ENCODE measurements around the gene AKAP12. TPM values are rescaled to one million over a fixed set of nuclear protein-coding genes. Genes with fewer than 3 reads are reported as not detected.
A peak's percentile ranks its signal among the peaks of the same experiment; 100 is the strongest.

AKAP12 gene, protein sequence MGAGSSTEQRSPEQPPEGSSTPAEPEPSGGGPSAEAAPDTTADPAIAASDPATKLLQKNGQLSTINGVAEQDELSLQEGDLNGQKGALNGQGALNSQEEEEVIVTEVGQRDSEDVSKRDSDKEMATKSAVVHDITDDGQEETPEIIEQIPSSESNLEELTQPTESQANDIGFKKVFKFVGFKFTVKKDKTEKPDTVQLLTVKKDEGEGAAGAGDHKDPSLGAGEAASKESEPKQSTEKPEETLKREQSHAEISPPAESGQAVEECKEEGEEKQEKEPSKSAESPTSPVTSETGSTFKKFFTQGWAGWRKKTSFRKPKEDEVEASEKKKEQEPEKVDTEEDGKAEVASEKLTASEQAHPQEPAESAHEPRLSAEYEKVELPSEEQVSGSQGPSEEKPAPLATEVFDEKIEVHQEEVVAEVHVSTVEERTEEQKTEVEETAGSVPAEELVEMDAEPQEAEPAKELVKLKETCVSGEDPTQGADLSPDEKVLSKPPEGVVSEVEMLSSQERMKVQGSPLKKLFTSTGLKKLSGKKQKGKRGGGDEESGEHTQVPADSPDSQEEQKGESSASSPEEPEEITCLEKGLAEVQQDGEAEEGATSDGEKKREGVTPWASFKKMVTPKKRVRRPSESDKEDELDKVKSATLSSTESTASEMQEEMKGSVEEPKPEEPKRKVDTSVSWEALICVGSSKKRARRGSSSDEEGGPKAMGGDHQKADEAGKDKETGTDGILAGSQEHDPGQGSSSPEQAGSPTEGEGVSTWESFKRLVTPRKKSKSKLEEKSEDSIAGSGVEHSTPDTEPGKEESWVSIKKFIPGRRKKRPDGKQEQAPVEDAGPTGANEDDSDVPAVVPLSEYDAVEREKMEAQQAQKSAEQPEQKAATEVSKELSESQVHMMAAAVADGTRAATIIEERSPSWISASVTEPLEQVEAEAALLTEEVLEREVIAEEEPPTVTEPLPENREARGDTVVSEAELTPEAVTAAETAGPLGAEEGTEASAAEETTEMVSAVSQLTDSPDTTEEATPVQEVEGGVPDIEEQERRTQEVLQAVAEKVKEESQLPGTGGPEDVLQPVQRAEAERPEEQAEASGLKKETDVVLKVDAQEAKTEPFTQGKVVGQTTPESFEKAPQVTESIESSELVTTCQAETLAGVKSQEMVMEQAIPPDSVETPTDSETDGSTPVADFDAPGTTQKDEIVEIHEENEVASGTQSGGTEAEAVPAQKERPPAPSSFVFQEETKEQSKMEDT (N-terminal part only)
- total RNA-seq (10 to 100 TPM; 27.3 to 48.6 (median 29.0) TPM), polyA plus RNA-seq (14.0 TPM)
- long read RNA-seq, donor 1, full-length matches to known transcripts = 1 of 25 reads
- long read RNA-seq, donor 1, partial matches to known transcripts = 19 of 25 reads
- long read RNA-seq, donor 1, other reads (novel, unspliced or antisense) = 5 of 25 reads
- long read RNA-seq, donor 2, full-length matches to known transcripts = 1 of 3 reads
- long read RNA-seq, donor 2, partial matches to known transcripts = 2 of 3 reads
- long read RNA-seq, donor 2, other reads (novel, unspliced or antisense) = 0 of 3 reads
- long read RNA-seq, donor 3, partial matches to known transcripts = 46 of 64 reads
- long read RNA-seq, donor 3, other reads (novel, unspliced or antisense) = 18 of 64 reads
- long read RNA-seq, donor 4 = 0 reads

DNA sequence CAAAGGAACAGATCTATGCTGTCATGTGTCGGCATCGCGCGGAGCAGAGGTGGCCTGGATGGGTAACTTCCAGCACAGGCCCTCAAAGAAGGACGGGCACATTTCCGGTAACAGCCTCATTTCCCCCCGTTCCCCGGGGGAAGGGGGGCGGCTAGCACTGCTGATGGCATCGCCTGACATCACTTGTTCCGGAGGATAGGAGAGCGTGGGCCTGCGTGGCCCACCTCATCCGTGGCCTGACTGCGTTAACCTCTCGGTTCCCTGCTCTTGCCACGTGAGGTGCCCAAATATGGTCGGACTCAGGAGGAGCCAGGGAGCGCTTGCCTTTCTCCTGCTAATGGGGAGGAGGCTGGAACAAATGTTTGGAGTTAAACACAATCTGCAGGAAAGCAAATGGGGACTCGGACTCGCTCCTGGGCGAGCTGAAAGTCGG, at the start of gene AKAP12:
Gene AKAP12, plus strand, starts transcription at position 365 of the 433 bp plus-strand sequence. CDS start 596 bp downstream, outside the sequence.
- Histone ChIP-seq H3K27me3 (ENCODE audit: control insufficient read depth, insufficient read depth) (no peaks in the 10 kb centered on the region), H3K4me3 (ENCODE audit: low read length) (peak within 1 kb of the TSS; percentile 80), H3K9me3 (ENCODE audit: control insufficient read depth, low read length) (no peaks in the 10 kb centered on the region), H3K4me1 (ENCODE audit: control insufficient read depth, insufficient read depth, low read length) (no peaks in the 10 kb centered on the region), H3K27ac (ENCODE audit: low read length) (peak within 1 kb of the TSS; percentile 58)
- 17% methylated on average over 23 of the region's 23 CpGs for WGBS
- intact Hi-C loops (cut with DNase I) = loop anchor here in 3 of 4 donors (10.0 kb wide), 3 partner anchors 85 to 225 kb away; no protein-coding TSS in a partner anchor
- ATAC-seq = peak; percentile 71 to 80
- peak; percentile 48 to 83 (median 76) for DNase-seq

DNA sequence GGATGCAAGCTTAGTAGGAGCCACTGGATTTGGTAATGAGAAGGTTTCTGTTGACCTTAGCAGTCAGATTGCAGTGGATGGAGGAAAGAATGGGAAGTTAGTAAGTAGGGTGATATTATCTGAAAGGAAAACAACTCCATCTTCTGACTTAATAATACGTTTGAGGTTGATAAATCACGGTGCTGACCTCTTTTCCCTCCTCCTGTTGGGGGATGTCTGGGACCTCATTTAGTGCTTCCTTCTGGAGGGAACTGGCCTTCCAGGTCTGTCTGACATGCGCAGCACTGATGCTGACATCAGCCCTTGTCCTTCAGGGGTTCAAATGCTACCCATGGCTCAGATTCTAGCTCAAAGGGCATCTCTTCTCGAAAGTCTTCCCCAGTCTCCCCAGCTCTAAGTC, 48.2 kb upstream of the AKAP12 start:
- no peak overlapping the region for H3K27ac ChIP-seq (ENCODE audit: low read length)
- no peaks in the 10 kb centered on the region for H3K4me1 ChIP-seq (ENCODE audit: control insufficient read depth, insufficient read depth, low read length)
- DNase-seq (no peak), ATAC-seq (no peak)
- H3K9me3 ChIP-seq (ENCODE audit: control insufficient read depth, low read length) = no peaks in the 10 kb centered on the region
- H3K4me3 ChIP-seq (ENCODE audit: low read length) = no peak overlapping the region
- H3K27me3 ChIP-seq (ENCODE audit: control insufficient read depth, insufficient read depth) = no peaks in the 10 kb centered on the region
- 60% methylated on average over 4 of the region's 4 CpGs for WGBS
- intact Hi-C loops (cut with DNase I) = no loop called here

DNA sequence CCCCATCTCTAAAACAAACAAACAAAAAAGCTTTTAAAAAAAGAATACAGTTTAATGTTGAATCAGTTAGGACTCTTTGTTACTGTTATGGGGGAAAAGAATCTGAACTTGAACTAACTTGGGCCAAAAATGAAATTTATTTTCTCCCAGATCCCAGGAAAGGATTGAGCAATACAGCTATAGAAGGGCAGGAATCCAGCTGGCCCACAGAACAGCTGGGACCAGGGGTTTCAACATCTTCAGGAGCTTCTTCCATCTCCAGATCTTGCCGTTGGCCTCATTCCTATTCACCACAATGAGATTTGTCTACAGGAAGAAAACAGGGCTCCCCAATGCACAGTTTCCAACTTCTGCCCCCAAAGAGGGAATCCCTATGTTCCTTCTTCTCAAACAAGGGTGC, 43.2 kb upstream of the AKAP12 start:
- H3K9me3 ChIP-seq (ENCODE audit: control insufficient read depth, low read length) = no peaks in the 10 kb centered on the region
- H3K27me3 ChIP-seq (ENCODE audit: control insufficient read depth, insufficient read depth) = no peaks in the 10 kb centered on the region
- H3K4me3 ChIP-seq (ENCODE audit: low read length) = no peak overlapping the region
- H3K4me1 ChIP-seq (ENCODE audit: control insufficient read depth, insufficient read depth, low read length) = no peaks in the 10 kb centered on the region
- H3K27ac ChIP-seq (ENCODE audit: low read length) = no peak overlapping the region
- 64% methylated on average over 1 of the region's 1 CpG for WGBS
- peak; percentile 47 to 73 (median 61) for DNase-seq
- intact Hi-C loops (cut with DNase I) = no loop called here
- peak; percentile 48 to 79 for ATAC-seq

DNA sequence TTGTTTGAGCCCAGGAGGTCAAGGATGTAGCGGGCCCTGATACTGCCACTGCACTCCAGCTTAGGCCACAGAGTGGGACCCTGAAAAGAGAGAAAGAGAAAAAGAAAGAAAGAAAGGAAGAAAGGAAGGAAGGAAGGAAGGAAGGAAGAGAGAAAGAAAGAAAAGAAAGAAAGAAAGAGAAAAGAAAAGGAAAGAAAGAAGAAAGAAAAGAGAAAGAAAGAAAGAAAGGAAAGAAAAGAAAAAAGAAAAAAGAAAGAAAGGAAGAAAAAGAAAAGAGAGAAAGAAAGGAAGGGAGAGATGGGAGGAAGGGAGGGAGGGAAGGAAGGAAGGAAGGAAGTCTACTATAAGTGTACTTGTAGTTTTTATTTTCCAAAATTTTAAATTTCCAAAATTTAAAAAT, 42.2 kb upstream of the AKAP12 start:
- no peak for DNase-seq
- Histone ChIP-seq H3K9me3 (ENCODE audit: control insufficient read depth, low read length) (no peaks in the 10 kb centered on the region), H3K4me3 (ENCODE audit: low read length) (no peak overlapping the region), H3K27ac (ENCODE audit: low read length) (no peak overlapping the region), H3K4me1 (ENCODE audit: control insufficient read depth, insufficient read depth, low read length) (no peaks in the 10 kb centered on the region), H3K27me3 (ENCODE audit: control insufficient read depth, insufficient read depth) (no peaks in the 10 kb centered on the region)
- intact Hi-C loops (cut with DNase I) = no loop called here
- 98% methylated on average over 1 of the region's 1 CpG for WGBS
- ATAC-seq = no peak

DNA sequence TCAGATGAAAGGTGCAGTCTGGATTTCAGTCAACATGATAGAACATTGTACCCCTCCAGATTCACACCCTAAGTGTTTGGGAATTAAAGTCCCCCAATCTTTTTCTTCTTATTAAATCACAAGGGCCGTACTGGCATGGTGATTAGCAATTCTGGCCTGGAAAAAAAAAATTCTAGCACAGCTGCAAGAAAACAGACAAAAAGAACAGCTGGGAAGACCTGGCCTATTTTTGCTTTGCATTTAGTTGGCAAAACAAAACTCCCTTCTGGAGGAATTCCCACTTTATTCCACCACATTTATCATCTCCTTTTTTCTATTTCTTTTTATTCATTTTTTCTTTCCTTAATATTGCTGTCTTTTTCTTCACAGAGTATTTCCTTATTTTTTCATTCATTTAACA, 39.8 kb upstream of the AKAP12 start:
- DNase-seq (no peak), ATAC-seq (no peak)
- WGBS = 35% methylated on average over 1 of the region's 1 CpG
- Histone ChIP-seq H3K4me1 (ENCODE audit: control insufficient read depth, insufficient read depth, low read length) (no peaks in the 10 kb centered on the region), H3K4me3 (ENCODE audit: low read length) (no peak overlapping the region), H3K27ac (ENCODE audit: low read length) (no peak overlapping the region), H3K27me3 (ENCODE audit: control insufficient read depth, insufficient read depth) (no peaks in the 10 kb centered on the region), H3K9me3 (ENCODE audit: control insufficient read depth, low read length) (no peaks in the 10 kb centered on the region)
- intact Hi-C loops (cut with DNase I) = no loop called here

DNA sequence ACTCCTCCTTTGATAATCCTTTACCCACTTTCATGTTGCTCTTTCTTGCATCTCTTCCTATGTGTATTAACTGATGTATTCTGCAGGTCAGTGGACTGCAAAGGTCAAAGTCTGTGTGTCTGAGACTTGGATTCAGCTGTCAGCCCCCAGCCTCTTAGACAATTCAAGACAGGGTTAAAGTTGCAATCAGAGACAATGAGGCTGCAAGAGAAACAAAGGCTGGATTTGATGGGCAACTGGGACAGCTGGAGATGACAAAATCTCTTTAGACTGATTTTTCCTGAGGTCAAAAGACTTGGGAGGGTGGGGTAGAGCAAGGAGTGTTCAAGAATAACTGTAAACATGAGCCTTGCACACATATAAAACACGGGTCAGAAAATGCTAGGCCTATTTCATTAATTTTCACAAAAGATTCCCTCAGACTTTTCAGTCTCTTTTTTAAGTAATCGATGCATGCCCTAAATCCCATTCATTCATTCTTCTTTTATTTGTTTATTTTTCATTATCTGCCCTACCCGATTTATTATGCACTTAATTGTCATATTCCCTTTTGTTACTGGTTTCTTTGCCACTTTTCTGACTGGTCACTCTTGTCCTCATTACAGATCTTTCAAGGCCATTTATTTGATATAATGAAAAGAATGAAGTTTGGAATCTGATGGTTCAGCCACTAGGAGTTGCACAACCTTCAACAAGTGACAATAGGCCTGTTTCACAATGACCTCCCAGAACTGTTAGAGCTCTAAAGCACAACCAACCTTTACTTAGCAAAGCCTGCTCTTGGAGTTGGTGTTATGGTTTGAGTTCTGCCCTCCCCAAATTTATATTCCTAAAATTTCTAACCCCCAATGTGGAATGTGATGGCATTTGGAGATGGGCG, 33.8 kb upstream of the AKAP12 start:
- Histone ChIP-seq H3K9me3 (ENCODE audit: control insufficient read depth, low read length) (no peaks in the 10 kb centered on the region), H3K27me3 (ENCODE audit: control insufficient read depth, insufficient read depth) (no peaks in the 10 kb centered on the region), H3K4me3 (ENCODE audit: low read length) (no peak overlapping the region), H3K4me1 (ENCODE audit: control insufficient read depth, insufficient read depth, low read length) (no peaks in the 10 kb centered on the region), H3K27ac (ENCODE audit: low read length) (no peak overlapping the region)
- intact Hi-C loops (cut with DNase I) = no loop called here
- 94% methylated on average over 4 of the region's 4 CpGs for WGBS
- no peak for DNase-seq
- no peak for ATAC-seq

DNA sequence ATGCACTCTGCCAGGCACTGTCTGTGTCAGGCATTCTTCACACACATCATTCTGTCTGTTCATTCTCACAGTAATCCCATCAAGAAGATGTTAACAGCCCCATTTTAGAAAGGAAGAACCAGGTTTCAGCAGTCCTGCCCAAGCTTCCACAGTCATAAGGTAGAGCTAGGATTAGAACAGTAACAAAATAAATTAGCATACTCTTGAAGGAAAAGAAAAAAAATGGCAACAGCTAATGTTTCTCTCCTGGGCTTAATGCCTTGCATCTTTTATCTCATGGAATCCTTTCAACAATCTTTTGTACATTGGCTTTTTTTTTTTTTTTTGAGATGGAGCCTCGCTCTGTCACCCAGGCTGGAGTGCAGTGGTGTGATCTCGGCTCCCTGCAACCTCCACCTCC, 32.1 kb upstream of the AKAP12 start:
- Histone ChIP-seq H3K4me3 (ENCODE audit: low read length) (no peak overlapping the region), H3K27me3 (ENCODE audit: control insufficient read depth, insufficient read depth) (no peaks in the 10 kb centered on the region), H3K27ac (ENCODE audit: low read length) (no peak overlapping the region), H3K4me1 (ENCODE audit: control insufficient read depth, insufficient read depth, low read length) (no peaks in the 10 kb centered on the region), H3K9me3 (ENCODE audit: control insufficient read depth, low read length) (no peaks in the 10 kb centered on the region)
- DNase-seq = no peak
- intact Hi-C loops (cut with DNase I) = no loop called here
- no peak for ATAC-seq
- WGBS = 78% methylated on average over 2 of the region's 2 CpGs

DNA sequence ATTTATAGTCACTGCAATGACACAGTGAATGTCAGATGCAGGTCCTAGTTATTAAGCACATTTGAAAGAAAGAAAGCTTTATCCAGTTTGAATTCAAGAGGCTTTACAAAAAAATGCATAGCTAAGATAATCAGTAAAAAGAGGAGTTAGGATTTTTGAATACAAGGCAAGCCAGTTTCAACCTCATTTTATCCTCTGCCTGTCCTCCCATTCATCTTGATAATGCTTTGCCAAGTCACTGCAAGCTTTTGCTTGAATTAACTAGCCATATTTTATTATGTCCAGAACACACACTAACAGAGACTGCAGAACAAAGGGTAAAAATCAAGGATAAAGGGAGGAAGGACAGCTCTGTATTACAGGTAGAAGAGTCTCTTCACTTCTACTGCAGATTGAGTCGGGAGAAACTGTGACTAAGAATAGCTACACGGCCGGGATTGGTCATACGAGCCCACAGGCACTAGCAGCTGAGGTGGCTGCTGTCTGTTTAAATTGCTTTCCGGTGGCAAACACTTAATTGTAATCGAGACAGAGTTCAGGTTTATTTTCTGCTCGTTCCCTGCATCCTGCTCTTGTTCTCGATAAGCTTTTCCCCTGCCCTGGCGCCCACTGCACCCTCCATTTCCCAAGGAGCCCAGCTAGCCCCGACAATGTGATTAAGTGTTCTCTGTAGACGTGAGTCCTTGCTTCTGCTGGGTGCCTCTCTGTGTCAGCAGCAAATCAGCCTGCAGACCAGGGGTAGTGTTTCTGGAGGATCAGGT, 30.5 kb upstream of the AKAP12 start:
- no peak overlapping the region for H3K27ac ChIP-seq (ENCODE audit: low read length)
- DNase-seq (no peak), ATAC-seq (no peak)
- no peaks in the 10 kb centered on the region for H3K27me3 ChIP-seq (ENCODE audit: control insufficient read depth, insufficient read depth)
- no peak overlapping the region for H3K4me3 ChIP-seq (ENCODE audit: low read length)
- WGBS = 21% methylated on average over 11 of the region's 11 CpGs
- intact Hi-C loops (cut with DNase I) = no loop called here
- no peaks in the 10 kb centered on the region for H3K9me3 ChIP-seq (ENCODE audit: control insufficient read depth, low read length)
- H3K4me1 ChIP-seq (ENCODE audit: control insufficient read depth, insufficient read depth, low read length) = no peaks in the 10 kb centered on the region

DNA sequence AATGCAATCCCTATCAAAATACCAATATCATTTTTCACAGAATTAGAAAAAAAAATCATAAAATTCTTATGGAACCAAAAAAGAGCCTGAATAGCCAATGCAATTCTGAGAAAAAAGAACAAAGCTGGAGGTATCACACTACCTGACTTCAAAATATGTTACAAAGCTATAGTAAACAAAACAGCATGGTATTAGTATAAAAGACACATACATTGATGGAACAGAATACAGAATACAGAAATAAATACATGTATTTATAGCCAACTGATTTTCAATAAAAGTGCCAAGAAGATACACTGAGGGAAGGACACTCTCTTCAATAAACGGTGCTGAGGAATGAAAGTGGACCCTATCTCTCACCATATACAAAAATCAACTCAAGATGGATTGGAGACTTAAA, 28.7 kb upstream of the AKAP12 start:
- H3K4me1 ChIP-seq (ENCODE audit: control insufficient read depth, insufficient read depth, low read length) = no peaks in the 10 kb centered on the region

More for the DNA sequence above, 28.7 kb upstream of the AKAP12 start:
- Histone ChIP-seq H3K9me3 (ENCODE audit: control insufficient read depth, low read length) (no peaks in the 10 kb centered on the region), H3K4me3 (ENCODE audit: low read length) (no peak overlapping the region), H3K27ac (ENCODE audit: low read length) (no peak overlapping the region), H3K27me3 (ENCODE audit: control insufficient read depth, insufficient read depth) (no peaks in the 10 kb centered on the region)
- 94% methylated on average over 1 of the region's 1 CpG for WGBS
- DNase-seq = no peak
- intact Hi-C loops (cut with DNase I) = no loop called here
- ATAC-seq = no peak
